GM19463 (cell line): ENCODE measurements around the gene ADRM1.

Experiments used
- ATAC-seq: cut with Tn5 transposase; IDR thresholded peaks from one replicate; pipeline ENCODE4 v1.9.1; 2021; ENCODE audit warnings: mild to moderate bottlenecking, moderate library complexity; ENCODE audit not compliant: unreplicated experiment

Gene ADRM1

GRCh38 chr20:62323146-62323979, 20.6 kb downstream of the ADRM1 start:
- ATAC-seq = no peak

DNA sequence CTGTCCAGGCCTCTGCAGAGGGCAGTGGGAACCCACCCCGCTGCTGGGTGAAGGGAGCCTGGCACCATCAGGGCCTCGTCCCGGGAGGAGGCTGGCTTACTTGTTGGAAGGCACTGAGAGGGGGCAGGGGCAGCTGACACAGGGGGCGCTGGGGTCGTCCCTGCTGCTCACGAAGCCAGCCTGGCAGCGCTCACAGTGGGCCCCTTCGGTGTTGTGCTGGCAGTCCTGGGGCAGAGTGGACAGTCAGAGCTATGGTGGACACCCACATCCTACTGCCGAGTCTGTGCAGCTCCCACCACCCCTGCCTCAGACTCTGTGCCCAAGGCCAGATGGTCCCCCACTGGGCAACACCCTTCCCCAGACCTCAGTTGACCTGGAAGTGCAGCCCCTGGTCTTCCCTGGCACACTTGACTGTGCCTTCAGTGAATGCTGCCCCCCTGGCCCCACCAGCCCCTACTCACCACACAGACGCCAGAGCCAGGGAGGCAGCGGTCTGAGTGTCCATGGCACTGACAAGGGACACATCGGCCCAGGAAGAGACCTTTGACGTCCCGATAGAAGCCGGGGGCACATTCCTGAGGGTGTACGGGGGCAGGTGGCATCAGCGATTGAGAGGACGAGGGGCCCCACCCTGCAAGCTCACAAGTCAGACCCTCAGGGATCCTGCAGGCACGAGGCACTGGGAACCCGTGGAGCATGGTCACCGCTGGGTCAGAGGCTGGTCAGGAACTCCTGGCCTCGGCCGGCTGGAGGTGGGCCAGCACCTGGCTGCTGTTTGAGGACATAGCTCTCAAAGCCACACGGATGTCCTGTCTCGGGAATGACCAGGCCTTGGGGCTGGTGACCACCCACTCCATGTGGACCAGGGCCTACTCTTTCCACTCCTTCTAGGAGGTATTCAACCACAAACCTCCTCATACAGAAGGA, 21.4 kb downstream of the ADRM1 start:
- no peak for ATAC-seq

- ATAC-seq = no peak
Observed at GRCh38 chr20:62325172-62325905, 22.5 kb downstream of the ADRM1 start.

DNA sequence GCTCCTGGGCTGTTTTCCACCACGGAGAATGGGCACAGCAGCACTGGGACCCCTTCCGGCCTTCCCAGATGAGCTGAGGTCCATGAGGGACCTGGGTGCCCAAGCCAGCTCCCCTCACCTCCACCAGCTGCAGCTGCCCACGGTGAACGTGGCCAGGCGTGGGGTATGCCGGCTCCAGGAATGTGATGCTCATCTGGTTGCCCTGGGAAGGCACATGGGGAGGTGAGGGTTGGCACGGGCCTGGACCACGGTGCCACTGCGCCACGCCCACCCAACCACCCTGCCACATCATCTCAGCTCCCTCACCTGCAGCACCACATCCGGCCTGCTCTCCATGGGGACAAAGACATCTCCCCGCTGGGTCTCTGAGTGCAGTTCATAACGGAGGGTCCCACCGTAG, 23.8 kb downstream of the ADRM1 start:
- ATAC-seq = no peak

- ATAC-seq = no peak
Observed at GRCh38 chr20:62326959-62327725, 24.3 kb downstream of the ADRM1 start.

- no peak for ATAC-seq
Observed at GRCh38 chr20:62327726-62328495, 25.1 kb downstream of the ADRM1 start.

GRCh38 chr20:62328684-62329388, 26.0 kb downstream of the ADRM1 start:
- no peak for ATAC-seq

- no peak for ATAC-seq
Observed at GRCh38 chr20:62329389-62330377, 26.9 kb downstream of the ADRM1 start.

DNA sequence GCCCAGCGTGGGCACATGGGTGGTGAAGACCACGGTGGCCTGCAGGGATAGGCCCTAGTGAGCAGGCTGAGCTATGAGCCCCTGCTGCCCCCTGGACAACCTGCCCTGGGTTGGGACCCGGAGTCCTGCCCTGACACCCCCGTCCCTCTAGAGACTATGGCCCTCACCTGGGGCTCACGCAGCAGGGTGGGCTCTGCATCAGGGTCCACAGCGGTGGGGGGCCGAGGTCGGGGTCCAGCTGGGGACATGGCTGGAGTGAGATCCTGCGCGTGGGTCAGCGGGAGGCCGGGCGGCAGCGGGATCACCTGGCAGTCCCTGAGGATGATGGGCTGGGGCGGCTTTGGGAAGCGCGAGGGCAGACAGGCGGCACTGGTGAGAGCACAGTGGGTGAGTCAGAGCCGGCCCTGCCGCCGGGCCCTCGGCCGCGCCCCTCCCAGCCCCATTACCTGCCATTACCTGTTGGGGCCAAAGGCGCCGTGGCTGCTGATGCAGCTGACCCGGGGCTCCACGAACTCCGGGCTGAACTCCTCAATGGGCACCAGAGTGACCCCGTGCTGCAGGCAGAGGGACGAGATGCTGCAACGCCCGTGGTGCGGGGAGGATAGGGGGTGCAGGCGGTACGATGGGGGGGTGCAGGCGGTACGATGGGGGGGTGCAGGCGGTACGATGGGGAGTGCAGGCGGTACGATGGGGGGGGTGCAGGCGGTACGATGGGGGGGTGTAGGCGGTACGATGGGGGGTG, 27.9 kb downstream of the ADRM1 start:
- no peak for ATAC-seq

DNA sequence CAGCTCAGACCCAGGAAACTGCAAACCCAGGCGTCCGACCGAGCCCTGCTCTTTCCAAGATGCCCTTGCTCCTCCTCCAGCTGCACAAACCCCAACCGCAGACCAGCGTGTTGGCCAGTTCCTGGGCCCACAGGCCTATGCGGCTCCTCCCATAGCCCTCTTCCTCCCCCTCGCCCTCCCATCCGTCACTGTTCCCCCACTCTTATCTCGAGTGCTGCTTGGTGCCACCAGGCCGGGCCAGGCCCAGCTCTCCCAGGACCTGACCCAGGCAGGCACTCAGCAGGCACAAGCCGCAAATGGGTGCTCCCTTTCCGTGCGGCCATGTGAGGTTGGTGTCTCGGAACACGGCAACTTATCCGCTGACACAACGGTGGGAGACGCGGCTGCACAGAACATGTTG, 28.6 kb downstream of the ADRM1 start:
- no peak for ATAC-seq

GRCh38 chr20:62332421-62332820, 29.6 kb downstream of the ADRM1 start:
- no peak for ATAC-seq

GRCh38 chr20:62332989-62333819, 30.4 kb downstream of the ADRM1 start:
- ATAC-seq = no peak

DNA sequence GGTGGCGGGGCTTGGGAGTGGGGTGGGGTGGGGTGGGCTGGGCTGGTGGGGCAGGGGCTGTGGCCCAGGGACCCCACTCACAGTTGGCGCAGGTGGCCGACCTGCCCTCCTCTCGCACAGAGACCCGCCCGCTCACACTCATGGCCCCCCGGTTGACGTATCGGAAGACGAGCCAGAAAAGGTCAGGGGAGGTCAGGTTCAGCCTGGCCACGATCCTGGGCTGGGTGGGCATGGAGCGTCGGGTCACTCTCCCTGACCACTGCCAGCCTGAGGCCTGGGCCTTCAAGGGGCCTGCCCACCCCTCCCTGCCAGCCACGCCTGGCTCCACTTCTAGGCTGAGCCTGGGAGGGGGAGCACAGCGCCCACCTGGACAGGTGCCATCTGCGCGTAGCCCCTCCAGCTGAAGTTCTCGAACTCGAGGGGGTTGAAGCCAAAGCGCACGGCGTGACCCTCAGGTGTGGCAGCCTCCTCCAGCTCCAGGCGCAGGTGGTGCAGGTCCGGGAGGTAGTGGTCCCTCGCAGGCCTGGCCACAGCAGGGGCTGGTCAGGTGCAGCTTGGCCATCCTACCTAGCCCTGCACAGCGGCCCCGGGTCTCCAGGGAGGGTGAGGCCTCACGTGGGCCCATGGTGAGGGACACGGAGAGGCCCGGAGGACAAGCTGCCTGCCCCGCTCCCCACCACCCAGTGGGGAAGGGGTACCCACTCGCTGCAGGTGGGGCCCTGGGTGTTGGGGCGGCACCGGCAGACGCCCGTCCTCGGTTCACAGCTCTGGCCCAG, 31.2 kb downstream of the ADRM1 start:
- ATAC-seq = no peak

DNA sequence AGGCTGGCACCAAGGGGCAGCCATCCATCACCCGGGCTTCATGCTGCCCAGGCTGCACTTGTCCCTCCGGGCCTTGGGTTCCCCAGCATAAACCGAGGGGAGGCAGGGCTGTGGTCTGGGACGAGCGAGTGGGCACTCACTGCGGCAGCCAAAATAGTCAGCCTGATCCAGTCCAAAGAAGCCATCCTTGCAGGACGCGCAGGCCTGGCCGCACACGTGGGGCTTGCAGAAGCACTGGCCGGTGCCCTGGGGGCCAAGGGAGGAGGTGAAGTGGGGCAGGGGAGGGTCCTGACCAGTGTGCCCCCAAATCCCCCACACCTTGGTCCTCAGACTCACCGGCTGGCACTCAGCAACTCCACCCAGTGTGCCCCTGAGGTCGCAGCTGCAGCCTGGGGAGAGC, 32.1 kb downstream of the ADRM1 start:
- no peak for ATAC-seq

- ATAC-seq = no peak
Observed at GRCh38 chr20:62335532-62335931, 32.7 kb downstream of the ADRM1 start.

DNA sequence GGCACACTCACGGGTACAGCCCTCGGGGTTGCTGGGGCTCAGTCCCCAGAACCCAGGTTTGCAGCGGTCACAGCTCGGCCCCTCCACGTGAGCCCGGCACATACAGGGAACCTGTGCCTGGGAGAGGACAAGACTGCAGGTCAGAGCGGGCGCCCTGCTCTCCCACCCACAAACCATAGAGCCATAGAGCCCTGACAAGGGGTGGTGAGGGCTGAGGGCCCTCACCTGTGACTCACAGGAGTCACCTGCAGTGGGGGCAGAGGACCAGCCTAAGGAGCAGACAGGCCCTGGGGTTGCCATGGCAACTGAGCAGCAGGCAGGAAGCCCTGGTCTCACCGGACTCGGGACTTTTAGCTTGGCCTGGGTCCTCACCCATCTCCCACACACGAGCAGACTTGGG, 33.5 kb downstream of the ADRM1 start:
- ATAC-seq = no peak
